NCI-H1694 treated with DMSO at 0.1 percent for 48 hours (cell line): ENCODE results near the gene AGBL5.

Experiments
- DNase-seq: peaks from one replicate; lab custom pipeline; 2025; lab: John Stamatoyannopoulos, UW

The AGBL5 gene

GRCh38 chr2:27050996-27051901 lies at the start of gene AGBL5:
TSS of gene AGBL5 (plus strand) at chr2:27051668. CDS start at chr2:27052959, 1,291 bp downstream.
- DNase-seq = peak; percentile 95

GRCh38 chr2:27001950-27002349 lies 49.5 kb upstream of the AGBL5 start:
- no peak for DNase-seq

GRCh38 chr2:27003007-27003406 lies 48.5 kb upstream of the AGBL5 start:
- no peak for DNase-seq

GRCh38 chr2:27003857-27004256 lies 47.6 kb upstream of the AGBL5 start:
- DNase-seq = no peak

GRCh38 chr2:27006602-27007415 lies 44.7 kb upstream of the AGBL5 start:
- DNase-seq = no peak

GRCh38 chr2:27007416-27008374 lies 43.8 kb upstream of the AGBL5 start:
- DNase-seq = no peak

- no peak for DNase-seq
These were observed 42.8 kb upstream of the AGBL5 start for GRCh38 chr2:27008678-27009077.

- DNase-seq = no peak
These were observed 42.4 kb upstream of the AGBL5 start for GRCh38 chr2:27009083-27009482.

- DNase-seq = no peak
These were observed 41.8 kb upstream of the AGBL5 start for GRCh38 chr2:27009716-27010115.

GRCh38 chr2:27010139-27010538 lies 41.3 kb upstream of the AGBL5 start:
- DNase-seq = no peak

GRCh38 chr2:27013738-27014137 lies 37.7 kb upstream of the AGBL5 start:
- DNase-seq = no peak

GRCh38 chr2:27014771-27015433 lies 36.6 kb upstream of the AGBL5 start:
- no peak for DNase-seq

GRCh38 chr2:27016801-27017325 lies 34.6 kb upstream of the AGBL5 start:
- DNase-seq = peak; percentile 57

GRCh38 chr2:27018142-27018541 lies 33.3 kb upstream of the AGBL5 start:
- DNase-seq = no peak

GRCh38 chr2:27019459-27019858 lies 32.0 kb upstream of the AGBL5 start:
- no peak for DNase-seq

- DNase-seq = no peak
These were observed 31.3 kb upstream of the AGBL5 start for GRCh38 chr2:27019931-27020855.

GRCh38 chr2:27021253-27022049 lies 30.0 kb upstream of the AGBL5 start:
- no peak for DNase-seq

- no peak for DNase-seq
These were observed 27.7 kb upstream of the AGBL5 start for GRCh38 chr2:27023740-27024139.

GRCh38 chr2:27024188-27024587 lies 27.3 kb upstream of the AGBL5 start:
- no peak for DNase-seq
